NCI-H510A (cell line): ENCODE measurements around the gene FAM111A.
A peak's percentile ranks its signal among the peaks of the same experiment; 100 is the strongest.
"Not testable (repeated sequence)": the region's sequence is repeated elsewhere in the genome, so short reads cannot be mapped to it uniquely, and the experiment has no call there.

Experiments
- DNase-seq: peaks from one replicate; lab custom pipeline; 2025; lab: John Stamatoyannopoulos, UW

The FAM111A gene

GRCh38 chr11:59142530-59143507 lies at the start of gene FAM111A:
Gene FAM111A, plus strand, starts transcription at chr11:59142856. Its CDS starts 6,017 bp downstream, at chr11:59148873.
- peak; percentile 66 for DNase-seq

- DNase-seq: not testable (repeated sequence)
Measured at GRCh38 chr11:59093576-59093975, 49.1 kb upstream of the FAM111A start.

GRCh38 chr11:59095225-59095624 lies 47.4 kb upstream of the FAM111A start:
- not testable (repeated sequence) for DNase-seq

- not testable (repeated sequence) for DNase-seq
Measured at GRCh38 chr11:59095972-59096575, 46.6 kb upstream of the FAM111A start.

- no peak for DNase-seq
Measured at GRCh38 chr11:59097113-59097708, 45.4 kb upstream of the FAM111A start.

- DNase-seq: not testable (repeated sequence)
Measured at GRCh38 chr11:59097938-59098337, 44.7 kb upstream of the FAM111A start.

GRCh38 chr11:59102259-59102765 lies 40.3 kb upstream of the FAM111A start:
- no peak for DNase-seq

GRCh38 chr11:59106363-59107336 lies 36.0 kb upstream of the FAM111A start, which contains the start of gene FAM111B:
Gene FAM111B, plus strand, starts transcription at chr11:59107237. Its CDS starts 2,389 bp downstream, at chr11:59109626.
- DNase-seq: peak; percentile 93

- not testable (repeated sequence) for DNase-seq
Measured at GRCh38 chr11:59107721-59108120, 34.9 kb upstream of the FAM111A start.

- DNase-seq: no peak
Measured at GRCh38 chr11:59112494-59112893, 30.2 kb upstream of the FAM111A start.

GRCh38 chr11:59114344-59114743 lies 28.3 kb upstream of the FAM111A start:
- no peak for DNase-seq

- DNase-seq: no peak
Measured at GRCh38 chr11:59115553-59115952, 27.1 kb upstream of the FAM111A start.

- DNase-seq: no peak
Measured at GRCh38 chr11:59117774-59118173, 24.9 kb upstream of the FAM111A start.

- no peak for DNase-seq
Measured at GRCh38 chr11:59119826-59120225, 22.8 kb upstream of the FAM111A start.

GRCh38 chr11:59135648-59136461 lies 6.8 kb upstream of the FAM111A start:
- peak; percentile 55 for DNase-seq

GRCh38 chr11:59136551-59136950 lies 6.1 kb upstream of the FAM111A start:
- not testable (repeated sequence) for DNase-seq

- no peak for DNase-seq
Measured at GRCh38 chr11:59137190-59137589, 5.5 kb upstream of the FAM111A start.

- no peak for DNase-seq
Measured at GRCh38 chr11:59138643-59139042, 4.0 kb upstream of the FAM111A start.

- no peak for DNase-seq
Measured at GRCh38 chr11:59141191-59141590, 1.5 kb upstream of the FAM111A start.
